Testis (tissue), 2 donors: ENCODE results near the gene CEMIP.

ENCODE experiments used
- POLR2A ChIP-seq: fragments of 450-650 bp; IDR thresholded peaks from one replicate; pipeline ENCODE4 v1.6.1; 2017; ENCODE audit warnings: antibody characterized with exemption, mild to moderate bottlenecking, moderate library complexity
- TF ChIP-seq, protein P1 (sequence below), 3 experiments: fragments of 450-650 bp in 2 of 3; fragments of 200-600 bp in 1 of 3; sonication (generic) in 1 of 3; IDR thresholded peaks; one replicate each; pipeline ENCODE4 v1.5.1; 2016 to 2019; ENCODE audit warnings: antibody characterized with exemption in 3 of 3, mild to moderate bottlenecking in 2 of 3, moderate library complexity in 1 of 3

DNA sequence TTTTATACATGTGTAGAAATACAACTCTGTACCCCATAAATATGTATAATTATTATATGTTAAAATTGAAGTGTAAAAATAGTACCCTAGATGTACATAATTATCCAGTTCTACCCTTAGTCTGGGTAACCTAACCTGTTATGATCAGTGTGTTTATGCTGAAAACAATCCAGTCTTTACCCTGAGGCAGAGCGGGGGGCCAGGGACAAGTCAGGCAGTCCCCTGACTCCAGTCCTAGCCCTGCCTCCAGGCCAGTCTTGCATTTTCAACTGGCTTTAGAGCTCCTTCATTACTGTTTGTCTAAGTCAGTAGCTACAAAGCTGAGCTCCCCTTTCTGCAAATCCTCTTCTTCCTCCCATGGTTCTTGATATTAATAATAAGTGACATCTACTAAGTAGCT lies 207.3 kb downstream of the CEMIP start:
- TF ChIP-seq, protein P1, sequence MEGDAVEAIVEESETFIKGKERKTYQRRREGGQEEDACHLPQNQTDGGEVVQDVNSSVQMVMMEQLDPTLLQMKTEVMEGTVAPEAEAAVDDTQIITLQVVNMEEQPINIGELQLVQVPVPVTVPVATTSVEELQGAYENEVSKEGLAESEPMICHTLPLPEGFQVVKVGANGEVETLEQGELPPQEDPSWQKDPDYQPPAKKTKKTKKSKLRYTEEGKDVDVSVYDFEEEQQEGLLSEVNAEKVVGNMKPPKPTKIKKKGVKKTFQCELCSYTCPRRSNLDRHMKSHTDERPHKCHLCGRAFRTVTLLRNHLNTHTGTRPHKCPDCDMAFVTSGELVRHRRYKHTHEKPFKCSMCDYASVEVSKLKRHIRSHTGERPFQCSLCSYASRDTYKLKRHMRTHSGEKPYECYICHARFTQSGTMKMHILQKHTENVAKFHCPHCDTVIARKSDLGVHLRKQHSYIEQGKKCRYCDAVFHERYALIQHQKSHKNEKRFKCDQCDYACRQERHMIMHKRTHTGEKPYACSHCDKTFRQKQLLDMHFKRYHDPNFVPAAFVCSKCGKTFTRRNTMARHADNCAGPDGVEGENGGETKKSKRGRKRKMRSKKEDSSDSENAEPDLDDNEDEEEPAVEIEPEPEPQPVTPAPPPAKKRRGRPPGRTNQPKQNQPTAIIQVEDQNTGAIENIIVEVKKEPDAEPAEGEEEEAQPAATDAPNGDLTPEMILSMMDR (IDR thresholded peaks at IDR 0.05) = no peak
- TF ChIP-seq POLR2A = no peak
